Effector memory CD4-positive, alpha-beta T cell (primary cell): ENCODE results near the gene R3HCC1L.

Source experiments
- DNase-seq, 3 donors: peaks; one replicate each; pipeline ENCODE4 v3.0.0-alpha.2; 2020
- H3K27ac ChIP-seq: 2 replicates; pipeline ENCODE4 v1.7.0; 2013; ENCODE audit warnings: mild to moderate bottlenecking, low read length, moderate library complexity; ENCODE audit not compliant: insufficient read depth, poor library complexity, severe bottlenecking
- H3K27me3 ChIP-seq: replicated peaks from 2 replicates; pipeline ENCODE4 v1.7.0; 2013; ENCODE audit warnings: mild to moderate bottlenecking, low read length; ENCODE audit not compliant: insufficient read depth, control insufficient read depth, poor library complexity, severe bottlenecking
- H3K36me3 ChIP-seq: 2 replicates; pipeline ENCODE4 v1.7.0; 2013; ENCODE audit warnings: mild to moderate bottlenecking, low read length, moderate library complexity; ENCODE audit not compliant: control insufficient read depth, insufficient read depth
- H3K4me1 ChIP-seq: 2 replicates; pipeline ENCODE4 v1.7.0; 2013; ENCODE audit warnings: low read length, mild to moderate bottlenecking; ENCODE audit not compliant: control insufficient read depth, insufficient read depth, poor library complexity, severe bottlenecking
- H3K4me3 ChIP-seq: 2 replicates; pipeline ENCODE4 v1.7.0; 2013; ENCODE audit warnings: low read length, low read depth, mild to moderate bottlenecking; ENCODE audit not compliant: insufficient read depth, poor library complexity, severe bottlenecking
- H3K9me3 ChIP-seq: 2 replicates; pipeline ENCODE4 v1.7.0; 2013; ENCODE audit warnings: mild to moderate bottlenecking, low read length, moderate library complexity; ENCODE audit not compliant: control insufficient read depth

R3HCC1L gene

GRCh38 chr10:98098247-98098646 is 36.2 kb upstream of the R3HCC1L start:
- DNase-seq, result no peak
- Histone ChIP-seq H3K4me3 (no peak overlapping the region), H3K9me3 (no peaks in the 10 kb centered on the region), H3K36me3 (no peaks in the 10 kb centered on the region), H3K27ac (no peak overlapping the region), H3K27me3 (no peaks in the 10 kb centered on the region), H3K4me1 (no peaks in the 10 kb centered on the region)

DNA sequence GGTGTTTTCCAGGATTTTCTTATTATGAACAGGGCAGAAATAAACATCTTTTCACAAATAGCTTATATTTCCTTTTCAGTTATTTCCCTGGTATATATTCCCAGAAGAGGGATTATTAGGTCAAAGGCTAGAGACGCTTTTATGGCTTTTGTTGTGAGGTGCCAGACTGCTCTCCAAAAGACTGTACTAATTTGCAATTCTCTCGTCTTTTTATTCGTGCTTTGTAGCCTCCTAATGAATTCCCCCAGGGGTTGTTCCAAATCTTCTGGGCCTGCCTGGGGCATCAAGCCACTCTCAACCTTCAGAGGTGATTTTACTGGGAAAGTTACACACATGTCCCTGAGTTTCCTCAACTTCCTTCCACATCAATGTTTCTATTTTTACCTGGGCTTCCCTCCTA is 34.0 kb upstream of the R3HCC1L start:
- Histone ChIP-seq H3K27me3 (no peaks in the 10 kb centered on the region), H3K36me3 (no peaks in the 10 kb centered on the region), H3K4me3 (no peak overlapping the region), H3K9me3 (no peaks in the 10 kb centered on the region), H3K4me1 (no peaks in the 10 kb centered on the region), H3K27ac (no peak overlapping the region)
- no peak for DNase-seq

GRCh38 chr10:98101366-98101765 is 33.1 kb upstream of the R3HCC1L start:
- no peaks in the 10 kb centered on the region for H3K36me3 ChIP-seq
- H3K4me1 ChIP-seq, result no peaks in the 10 kb centered on the region
- no peak overlapping the region for H3K4me3 ChIP-seq
- H3K9me3 ChIP-seq, result no peaks in the 10 kb centered on the region
- DNase-seq, result no peak
- H3K27ac ChIP-seq, result no peak overlapping the region
- H3K27me3 ChIP-seq, result no peaks in the 10 kb centered on the region

DNA sequence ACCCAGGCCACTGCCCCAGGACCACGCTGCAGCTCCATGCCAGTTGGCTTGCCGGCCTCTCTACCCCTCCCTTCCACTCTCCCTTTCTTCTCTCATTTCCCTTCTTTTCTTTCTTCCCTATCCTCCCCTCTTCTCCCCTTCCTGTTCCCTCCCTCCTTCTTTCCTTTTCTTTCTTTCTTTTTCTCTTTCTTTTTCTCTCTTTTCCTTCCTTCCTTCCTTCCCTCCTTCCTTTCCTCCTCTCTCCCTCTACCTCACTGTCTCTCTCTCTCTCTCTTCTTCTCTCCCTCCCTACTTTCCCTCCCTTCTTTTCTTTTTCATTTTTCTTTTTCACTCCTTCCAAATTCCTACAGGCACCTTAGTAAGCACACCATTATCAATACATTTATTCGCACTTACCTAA is 30.3 kb upstream of the R3HCC1L start:
- DNase-seq, result no peak
- H3K27me3 ChIP-seq, result no peaks in the 10 kb centered on the region
- no peaks in the 10 kb centered on the region for H3K36me3 ChIP-seq
- no peaks in the 10 kb centered on the region for H3K4me1 ChIP-seq
- H3K4me3 ChIP-seq, result no peak overlapping the region
- H3K9me3 ChIP-seq, result no peaks in the 10 kb centered on the region
- no peak overlapping the region for H3K27ac ChIP-seq

GRCh38 chr10:98106531-98106930 is 27.9 kb upstream of the R3HCC1L start:
- Histone ChIP-seq H3K4me1 (no peaks in the 10 kb centered on the region), H3K27me3 (no peaks in the 10 kb centered on the region), H3K27ac (no peak overlapping the region), H3K36me3 (no peaks in the 10 kb centered on the region), H3K9me3 (no peaks in the 10 kb centered on the region), H3K4me3 (no peak overlapping the region)
- DNase-seq, result no peak

GRCh38 chr10:98107644-98108430 is 26.6 kb upstream of the R3HCC1L start:
- H3K4me1 ChIP-seq, result no peaks in the 10 kb centered on the region
- H3K4me3 ChIP-seq, result no peak overlapping the region
- no peak for DNase-seq

DNA sequence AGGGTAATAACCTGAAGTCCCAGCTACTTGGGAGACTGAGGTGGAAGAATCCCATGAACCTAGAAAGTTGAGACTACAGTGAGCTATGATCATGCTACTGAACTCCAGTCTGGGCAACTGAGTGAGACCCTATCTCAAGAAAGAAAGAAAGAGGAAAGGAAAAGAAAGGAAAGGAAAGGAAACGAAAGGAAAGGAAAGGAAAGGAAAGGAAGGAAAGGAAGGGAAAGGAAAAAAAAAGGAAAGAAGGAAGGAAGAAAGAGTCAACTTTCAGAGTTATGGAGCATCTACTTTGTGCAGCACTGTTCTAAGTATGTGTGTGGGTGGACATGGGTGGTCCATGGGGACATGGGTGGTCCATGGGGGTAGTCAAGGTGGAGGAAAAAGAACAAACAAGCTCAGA is 24.1 kb upstream of the R3HCC1L start:
- no peak overlapping the region for H3K4me3 ChIP-seq
- H3K4me1 ChIP-seq, result no peaks in the 10 kb centered on the region
- no peak for DNase-seq
- H3K36me3 ChIP-seq, result no peaks in the 10 kb centered on the region
- no peaks in the 10 kb centered on the region for H3K27me3 ChIP-seq
- no peaks in the 10 kb centered on the region for H3K9me3 ChIP-seq
- no peak overlapping the region for H3K27ac ChIP-seq

More at GRCh38 chr10:98107644-98108430, 26.6 kb upstream of the R3HCC1L start:
- Histone ChIP-seq H3K27ac (no peak overlapping the region), H3K27me3 (no peaks in the 10 kb centered on the region), H3K9me3 (no peaks in the 10 kb centered on the region), H3K36me3 (no peaks in the 10 kb centered on the region)

GRCh38 chr10:98115031-98115787 is 19.2 kb upstream of the R3HCC1L start:
- no peak overlapping the region for H3K27ac ChIP-seq
- no peak for DNase-seq
- H3K36me3 ChIP-seq, result no peaks in the 10 kb centered on the region
- H3K4me3 ChIP-seq, result no peak overlapping the region
- no peaks in the 10 kb centered on the region for H3K4me1 ChIP-seq
- no peaks in the 10 kb centered on the region for H3K27me3 ChIP-seq
- H3K9me3 ChIP-seq, result no peaks in the 10 kb centered on the region

DNA sequence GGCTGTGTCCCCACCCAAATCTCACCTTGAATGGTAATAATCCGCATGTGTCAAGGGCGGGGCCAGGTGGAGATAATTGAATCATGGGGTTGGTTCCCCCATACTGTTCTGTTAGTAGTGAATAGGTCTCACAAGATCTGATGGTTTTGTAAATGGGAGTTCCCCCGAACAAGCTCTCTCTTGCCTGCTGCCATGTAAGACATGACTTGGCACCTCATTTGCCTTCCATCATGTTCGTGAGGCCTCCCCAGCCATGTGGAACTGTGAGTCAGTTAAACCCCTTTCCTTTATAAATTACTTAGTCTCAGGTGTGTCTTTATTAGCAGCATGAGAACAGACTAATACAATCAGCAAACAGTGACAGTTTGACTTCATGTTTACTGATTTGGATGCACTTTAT is 14.6 kb upstream of the R3HCC1L start:
- Histone ChIP-seq H3K27me3 (peaks cover 4% of the 10 kb centered on the region), H3K27ac (no peak overlapping the region), H3K9me3 (no peaks in the 10 kb centered on the region), H3K4me3 (no peak overlapping the region), H3K4me1 (no peaks in the 10 kb centered on the region), H3K36me3 (no peaks in the 10 kb centered on the region)
- no peak for DNase-seq

GRCh38 chr10:98125940-98126631 is 8.4 kb upstream of the R3HCC1L start:
- no peak for DNase-seq
- no peaks in the 10 kb centered on the region for H3K36me3 ChIP-seq
- H3K4me3 ChIP-seq, result no peak overlapping the region
- peaks cover 4% of the 10 kb centered on the region for H3K27me3 ChIP-seq
- no peaks in the 10 kb centered on the region for H3K4me1 ChIP-seq
- H3K27ac ChIP-seq, result no peak overlapping the region
- H3K9me3 ChIP-seq, result no peaks in the 10 kb centered on the region
